Right kidney (tissue), 1 donor: ENCODE data around the gene ENPP3.
"Not testable (repeated sequence)": the region's sequence is repeated elsewhere in the genome, so short reads cannot be mapped to it uniquely, and the experiment has no call there.

Source experiments
- DNase-seq: peaks from one replicate; pipeline ENCODE4 v3.0.0-alpha.2; 2016

Gene ENPP3

GRCh38 chr6:131736003-131736596, 99.0 kb downstream of the ENPP3 start:
- DNase-seq, result no peak

- DNase-seq, result no peak
Observed at GRCh38 chr6:131736811-131737210, 99.7 kb downstream of the ENPP3 start.

- no peak for DNase-seq
Observed at GRCh38 chr6:131739136-131739535, 102.0 kb downstream of the ENPP3 start.

GRCh38 chr6:131740161-131740560, 103.1 kb downstream of the ENPP3 start:
- DNase-seq, result no peak

- DNase-seq, result no peak
Observed at GRCh38 chr6:131741688-131742393, 104.7 kb downstream of the ENPP3 start.

- DNase-seq, result no peak
Observed at GRCh38 chr6:131744432-131745287, 107.6 kb downstream of the ENPP3 start.

- DNase-seq, result no peak
Observed at GRCh38 chr6:131745476-131745875, 108.4 kb downstream of the ENPP3 start.

GRCh38 chr6:131747821-131748353, 110.8 kb downstream of the ENPP3 start:
- DNase-seq, result no peak

- no peak for DNase-seq
Observed at GRCh38 chr6:131749023-131749422, 111.9 kb downstream of the ENPP3 start.

GRCh38 chr6:131751012-131751715, 114.1 kb downstream of the ENPP3 start:
- DNase-seq, result not testable (repeated sequence)

GRCh38 chr6:131754088-131754487, 117.0 kb downstream of the ENPP3 start:
- DNase-seq, result no peak

GRCh38 chr6:131754715-131755567, 117.8 kb downstream of the ENPP3 start:
- DNase-seq, result no peak

- no peak for DNase-seq
Observed at GRCh38 chr6:131755597-131755996, 118.5 kb downstream of the ENPP3 start.

- DNase-seq, result no peak
Observed at GRCh38 chr6:131756039-131756438, 118.9 kb downstream of the ENPP3 start.

GRCh38 chr6:131758920-131759319, 121.8 kb downstream of the ENPP3 start:
- DNase-seq, result no peak

GRCh38 chr6:131761060-131761761, 124.1 kb downstream of the ENPP3 start:
- DNase-seq, result no peak

GRCh38 chr6:131761762-131762067, 124.6 kb downstream of the ENPP3 start:
- DNase-seq, result no peak

- no peak for DNase-seq
Observed at GRCh38 chr6:131762984-131763383, 125.9 kb downstream of the ENPP3 start.

GRCh38 chr6:131763749-131764148, 126.6 kb downstream of the ENPP3 start:
- no peak for DNase-seq

- DNase-seq, result no peak
Observed at GRCh38 chr6:131764350-131764749, 127.2 kb downstream of the ENPP3 start.
